T-helper 2 cell treated with Interferon-gamma antibody and Interleukin-4, amounts not matched to agents 100 ng/mL and 5 ng/mL, for 36 hours (primary cell): ENCODE results near the gene PSMB2. TPM values are rescaled to one million over a fixed set of nuclear protein-coding genes. Genes with fewer than 3 reads are reported as not detected.
"Not testable (repeated sequence)": the region's sequence is repeated elsewhere in the genome, so short reads cannot be mapped to it uniquely, and the experiment has no call there.

ENCODE experiments used
- intact Hi-C: fragments of 100-400 bp; cut with micrococcal nuclease; formaldehyde crosslinking; loops from one replicate; pipeline ENCODE4 v1.15.1; 2023
- total RNA-seq: library from RNA; stranded (reverse); gene quantifications from 2 replicates; pipeline ENCODE4 v1.2.3, GENCODE V29; 2022

The PSMB2 gene
- total RNA-seq, 1 donor from 2014 or later = 99.8 TPM

- intact Hi-C loops = no loop called here
Measured at GRCh38 chr1:35594005-35594760, 47.1 kb downstream of the PSMB2 start.

GRCh38 chr1:35592991-35593769, 48.1 kb downstream of the PSMB2 start:
- intact Hi-C loops = no loop called here

GRCh38 chr1:35591211-35591610, 50.1 kb downstream of the PSMB2 start:
- intact Hi-C loops = no loop called here

- intact Hi-C loops = no loop called here
Measured at GRCh38 chr1:35590476-35591040, 50.8 kb downstream of the PSMB2 start.

- intact Hi-C loops = no loop called here
Measured at GRCh38 chr1:35589516-35590427, 51.6 kb downstream of the PSMB2 start.

GRCh38 chr1:35588197-35588910, 53.0 kb downstream of the PSMB2 start:
- intact Hi-C loops = no loop called here

GRCh38 chr1:35587736-35588135, 53.6 kb downstream of the PSMB2 start:
- intact Hi-C loops = no loop called here

- intact Hi-C loops = no loop called here
Measured at GRCh38 chr1:35586808-35587207, 54.5 kb downstream of the PSMB2 start.

GRCh38 chr1:35585805-35586204, 55.5 kb downstream of the PSMB2 start:
- intact Hi-C loops = not testable (repeated sequence)

- intact Hi-C loops = no loop called here
Measured at GRCh38 chr1:35585281-35585680, 56.0 kb downstream of the PSMB2 start.

GRCh38 chr1:35581621-35582020, 59.7 kb downstream of the PSMB2 start:
- intact Hi-C loops = not testable (repeated sequence)

GRCh38 chr1:35580949-35581388, 60.4 kb downstream of the PSMB2 start:
- intact Hi-C loops = no loop called here

- intact Hi-C loops = no loop called here
Measured at GRCh38 chr1:35577071-35577998, 64.0 kb downstream of the PSMB2 start.

GRCh38 chr1:35576766-35577070, 64.6 kb downstream of the PSMB2 start:
- intact Hi-C loops = not testable (repeated sequence)

- intact Hi-C loops = no loop called here
Measured at GRCh38 chr1:35576061-35576765, 65.1 kb downstream of the PSMB2 start.

GRCh38 chr1:35575416-35575958, 65.8 kb downstream of the PSMB2 start:
- intact Hi-C loops = no loop called here

- intact Hi-C loops = no loop called here
Measured at GRCh38 chr1:35574655-35575415, 66.5 kb downstream of the PSMB2 start.

GRCh38 chr1:35574125-35574654, 67.1 kb downstream of the PSMB2 start:
- intact Hi-C loops = no loop called here
